Spleen (tissue), 11 donors: Measurements from ENCODE around the gene ALK. TPM values are rescaled to one million over a fixed set of nuclear protein-coding genes. Genes with fewer than 3 reads are reported as not detected.

Source experiments
- DNase-seq: peaks from one replicate; pipeline ENCODE4 v3.0.0-alpha.2; 2020
- H3K27ac ChIP-seq, 8 donors: fragments of 200-600 bp; sonication (generic) in 7 of 8; 1 replicate in 4 of 8; 2 replicates in 4 of 8; pipeline versions ENCODE4 v1.5.0 to v1.8.0; 2016 to 2021; ENCODE audit warnings: inconsistent platforms in 4 of 8, mild to moderate bottlenecking in 4 of 8, moderate library complexity in 1 of 8
- H3K27me3 ChIP-seq, 7 donors: fragments of 200-600 bp; sonication (generic) in 6 of 7; replicated peaks in 1 of 7; 1 replicate in 4 of 7; 2 replicates in 3 of 7; pipeline versions ENCODE4 v1.5.0 to v1.8.0; 2016 to 2021; ENCODE audit warnings: inconsistent platforms in 3 of 7, mild to moderate bottlenecking in 1 of 7
- H3K36me3 ChIP-seq, 6 donors: fragments of 200-600 bp; sonication (generic) in 5 of 6; 1 replicate in 4 of 6; 2 replicates in 2 of 6; pipeline versions ENCODE4 v1.5.0 to v1.8.0; 2016 to 2021; ENCODE audit warnings: inconsistent platforms in 2 of 6
- H3K4me1 ChIP-seq, 6 donors: fragments of 200-600 bp; sonication (generic) in 5 of 6; 1 replicate in 3 of 6; 2 replicates in 3 of 6; pipeline versions ENCODE4 v1.5.0 to v1.8.0; 2016 to 2021; ENCODE audit warnings: inconsistent platforms in 3 of 6
- H3K4me3 ChIP-seq, 8 donors: fragments of 200-600 bp; sonication (generic) in 7 of 8; 1 replicate in 4 of 8; 2 replicates in 4 of 8; pipeline versions ENCODE4 v1.5.0 to v1.8.0; 2016 to 2021; ENCODE audit warnings: inconsistent platforms in 4 of 8, mild to moderate bottlenecking in 4 of 8, moderate library complexity in 2 of 8
- H3K9me3 ChIP-seq, 8 donors: fragments of 200-600 bp; sonication (generic) in 7 of 8; 1 replicate in 4 of 8; 2 replicates in 4 of 8; pipeline versions ENCODE4 v1.5.0 to v1.8.0; 2016 to 2021; ENCODE audit warnings: inconsistent platforms in 4 of 8
- POLR2A ChIP-seq, 3 donors: fragments of 450-650 bp; IDR thresholded peaks; one replicate each; pipeline ENCODE4 v1.5.1; 2017; ENCODE audit warnings: antibody characterized with exemption in 3 of 3, mild to moderate bottlenecking in 1 of 3
- POLR2AphosphoS5 ChIP-seq, 3 donors: sonication (generic); formaldehyde crosslinking; IDR thresholded peaks; one replicate each; pipeline ENCODE4 v1.5.1; 2017; ENCODE audit warnings: antibody characterized with exemption in 3 of 3
- WGBS, 5 donors: extraction: QIAGEN DNeasy Blood & Tissue Kit in 3 of 5; methylation state at CpG; one replicate each; pipeline versions ENCODE4 v1.1.5 to v1.1.7; 2013 to 2018; 5-methylcytosine and 5-hydroxymethylcytosine counted together
- intact Hi-C: fragments of 100-400 bp; cut with DNase I; formaldehyde crosslinking; loops from one replicate; pipeline ENCODE4 v1.15.0; 2023; ENCODE audit warnings: low total_unique reads
- polyA plus RNA-seq, 3 donors: library from polyadenylated mRNA; stranded (reverse); fragments of 200-250 nt; gene quantifications; one replicate each; pipeline ENCODE4 v1.2.1, GENCODE V29; 2013
- total RNA-seq, 7 donors: library from RNA; depleted of rRNA in 3 of 7; stranded (reverse); fragments of >200 nt in 3 of 7; fragmentation: NEBNext Ultra II Directional in 4 of 7; extraction: Animal tissue kit (Norgen Biotek cat#: 25700) in 4 of 7; gene quantifications; one replicate each; pipeline versions ENCODE4 v1.1.0 to v1.2.1, GENCODE V29; 2016 to 2021
- TF ChIP-seq, protein P1 (sequence below), 11 experiments: fragments of 200-600 bp in 7 of 11; fragments of 450-650 bp in 4 of 11; sonication (generic) in 4 of 11; IDR thresholded peaks in 8 of 11; conservative IDR thresholded peaks in 3 of 11; 1 replicate in 7 of 11; 2 replicates in 4 of 11; pipeline versions ENCODE4 v1.4.0 to v1.8.0; 2016 to 2021; ENCODE audit warnings: antibody characterized with exemption in 11 of 11, inconsistent platforms in 4 of 11, mild to moderate bottlenecking in 1 of 11
- donor health status: healthy with polysubstance abuse.
- donor health status: DM: no; HTN: no; CAD: no; lungs with moderate emphysema.
- donor health status: DM: no; HTN: no; CAD: no.
- donor health status: Bipolar disorder and iron deficiency.
- donor health status: healthy.
- donor health status: DM: no; HTN: no; CAD: no.
- donor health status: DM: yes; HTN: yes; CAD: no.

The ALK gene
- total and polyA plus RNA-seq, 10 donors: 0.03 to 0.28 (median 0.06) TPM; not detected in 7

DNA sequence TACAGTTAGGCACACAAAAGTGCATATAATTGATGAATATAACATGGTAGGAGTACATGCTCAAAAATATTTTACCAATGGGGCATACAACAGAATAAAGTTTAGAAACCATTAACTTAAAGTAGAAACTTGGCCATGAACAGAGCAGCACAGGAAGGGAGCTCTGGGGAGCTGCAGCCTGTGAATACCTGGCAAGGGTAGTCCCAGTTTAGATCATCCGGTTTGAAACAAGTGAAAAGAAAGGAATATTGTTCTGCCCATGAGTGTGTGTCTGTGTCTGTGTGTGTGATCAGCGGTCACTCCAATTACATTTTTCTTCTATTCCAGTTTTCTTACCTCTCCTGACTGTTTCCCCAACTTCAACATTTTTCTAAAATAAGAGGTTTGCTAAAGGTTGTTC, 233.0 kb downstream of the ALK start:
- TF ChIP-seq POLR2A (IDR thresholded peaks at IDR 0.05) (no peak), POLR2AphosphoS5 (IDR thresholded peaks at IDR 0.05) (no peak)
- TF ChIP-seq, protein P1, sequence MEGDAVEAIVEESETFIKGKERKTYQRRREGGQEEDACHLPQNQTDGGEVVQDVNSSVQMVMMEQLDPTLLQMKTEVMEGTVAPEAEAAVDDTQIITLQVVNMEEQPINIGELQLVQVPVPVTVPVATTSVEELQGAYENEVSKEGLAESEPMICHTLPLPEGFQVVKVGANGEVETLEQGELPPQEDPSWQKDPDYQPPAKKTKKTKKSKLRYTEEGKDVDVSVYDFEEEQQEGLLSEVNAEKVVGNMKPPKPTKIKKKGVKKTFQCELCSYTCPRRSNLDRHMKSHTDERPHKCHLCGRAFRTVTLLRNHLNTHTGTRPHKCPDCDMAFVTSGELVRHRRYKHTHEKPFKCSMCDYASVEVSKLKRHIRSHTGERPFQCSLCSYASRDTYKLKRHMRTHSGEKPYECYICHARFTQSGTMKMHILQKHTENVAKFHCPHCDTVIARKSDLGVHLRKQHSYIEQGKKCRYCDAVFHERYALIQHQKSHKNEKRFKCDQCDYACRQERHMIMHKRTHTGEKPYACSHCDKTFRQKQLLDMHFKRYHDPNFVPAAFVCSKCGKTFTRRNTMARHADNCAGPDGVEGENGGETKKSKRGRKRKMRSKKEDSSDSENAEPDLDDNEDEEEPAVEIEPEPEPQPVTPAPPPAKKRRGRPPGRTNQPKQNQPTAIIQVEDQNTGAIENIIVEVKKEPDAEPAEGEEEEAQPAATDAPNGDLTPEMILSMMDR (IDR thresholded peaks at IDR 0.05 in 8 of 11, conservative IDR thresholded peaks at IDR 0.05 in 3 of 11): no peak
- WGBS, 5 donors: 77 to 95% (median 85%) methylated on average over 2 of the region's 2 CpGs
- Histone ChIP-seq H3K4me1 (no peaks in the 10 kb centered on the region), H3K9me3 (peaks cover 0 to 9% (median 0%) of the 10 kb centered on the region in 8 donors), H3K4me3 (no peak overlapping the region), H3K27me3 (peaks cover 0 to 7% (median 0%) of the 10 kb centered on the region in 7 donors), H3K27ac (no peak overlapping the region), H3K36me3 (no peaks in the 10 kb centered on the region)
- no peak for DNase-seq
- intact Hi-C loops: no loop called here

GRCh38 chr2:29687121-29687520, 234.3 kb downstream of the ALK start:
- Histone ChIP-seq H3K9me3 (peaks cover 0 to 4% (median 0%) of the 10 kb centered on the region in 8 donors), H3K36me3 (no peaks in the 10 kb centered on the region), H3K27ac (no peak overlapping the region), H3K4me3 (no peak overlapping the region), H3K4me1 (no peaks in the 10 kb centered on the region), H3K27me3 (peaks cover 0 to 20% (median 0%) of the 10 kb centered on the region in 7 donors)
- WGBS, 5 donors: 80 to 92% (median 83%) methylated on average over 2 of the region's 2 CpGs
- intact Hi-C loops: no loop called here
- no peak for DNase-seq
- TF ChIP-seq, protein P1 (IDR thresholded peaks at IDR 0.05 in 8 of 11, conservative IDR thresholded peaks at IDR 0.05 in 3 of 11): no peak
- TF ChIP-seq POLR2AphosphoS5 (IDR thresholded peaks at IDR 0.05): no peak

GRCh38 chr2:29676886-29677453, 244.4 kb downstream of the ALK start:
- no peak for DNase-seq
- intact Hi-C loops: no loop called here
- no peak for TF ChIP-seq POLR2A (IDR thresholded peaks at IDR 0.05)
- TF ChIP-seq POLR2AphosphoS5 (IDR thresholded peaks at IDR 0.05): no peak
- TF ChIP-seq, protein P1 (IDR thresholded peaks at IDR 0.05 in 8 of 11, conservative IDR thresholded peaks at IDR 0.05 in 3 of 11): no peak
- Histone ChIP-seq H3K4me3 (no peak overlapping the region), H3K4me1 (no peaks in the 10 kb centered on the region), H3K27ac (no peak overlapping the region), H3K36me3 (no peaks in the 10 kb centered on the region), H3K9me3 (peaks cover 0 to 8% (median 3%) of the 10 kb centered on the region in 8 donors), H3K27me3 (peaks cover 0 to 10% (median 0%) of the 10 kb centered on the region in 7 donors)

DNA sequence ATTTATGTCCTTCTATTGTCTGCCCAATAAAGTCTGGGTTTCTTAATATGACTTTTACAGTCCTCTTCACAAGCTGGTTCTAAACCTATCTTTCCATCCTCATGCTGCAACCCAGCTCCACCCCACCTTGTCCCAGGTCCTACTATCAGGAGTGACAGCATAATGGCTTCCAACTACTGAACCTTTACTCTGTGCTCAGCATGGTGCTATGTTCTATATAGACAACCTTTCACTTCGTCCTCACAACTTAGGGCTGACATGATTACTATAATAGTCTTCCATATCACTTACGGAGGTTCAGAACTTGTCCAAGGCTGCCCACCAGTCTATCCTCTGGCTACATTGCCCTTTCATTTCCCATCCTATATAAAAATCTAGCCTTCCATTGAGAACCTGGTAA, 256.8 kb downstream of the ALK start:
- 55 to 85% (median 78%) methylated on average over 2 of the region's 2 CpGs for WGBS, 5 donors
- H3K36me3 ChIP-seq: no peaks in the 10 kb centered on the region

More for the DNA sequence above, 256.8 kb downstream of the ALK start:
- Histone ChIP-seq H3K4me1 (no peaks in the 10 kb centered on the region), H3K27me3 (peaks cover 0 to 3% (median 0%) of the 10 kb centered on the region in 7 donors), H3K27ac (no peak overlapping the region), H3K9me3 (peaks cover 0 to 15% (median 11%) of the 10 kb centered on the region in 8 donors), H3K4me3 (no peak overlapping the region)
- TF ChIP-seq POLR2AphosphoS5 (IDR thresholded peaks at IDR 0.05) (no peak), POLR2A (IDR thresholded peaks at IDR 0.05) (no peak)
- DNase-seq: no peak
- intact Hi-C loops: no loop called here
